NCI-H2227 (cell line): ENCODE measurements around the gene GPT2.
"Not testable (repeated sequence)": the region's sequence is repeated elsewhere in the genome, so short reads cannot be mapped to it uniquely, and the experiment has no call there.

ENCODE experiments used
- DNase-seq: peaks from one replicate; lab custom pipeline; 2025; ENCODE audit not compliant: unreplicated experiment; lab: John Stamatoyannopoulos, UW

The GPT2 gene

GRCh38 chr16:46862555-46863447 is 21.4 kb upstream of the GPT2 start:
- DNase-seq: no peak

DNA sequence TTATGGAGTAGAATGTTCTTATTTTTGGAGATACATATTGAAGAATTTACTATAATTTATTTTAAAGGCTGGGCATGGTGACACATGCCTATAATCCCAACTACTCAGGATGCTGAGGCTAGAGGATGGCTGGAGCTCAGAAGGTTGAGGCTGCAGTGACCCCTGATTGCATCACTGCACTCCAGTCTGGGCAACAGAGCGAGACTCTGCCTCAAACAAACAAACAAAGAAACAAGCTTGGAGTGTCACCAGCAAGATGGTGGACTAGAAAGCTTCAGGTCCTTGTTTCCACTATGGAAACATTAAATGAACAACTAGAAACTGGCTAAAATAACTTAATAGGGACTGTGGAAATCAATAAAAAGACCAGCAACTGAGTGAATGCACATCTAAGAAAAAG is 17.9 kb upstream of the GPT2 start:
- DNase-seq: no peak

DNA sequence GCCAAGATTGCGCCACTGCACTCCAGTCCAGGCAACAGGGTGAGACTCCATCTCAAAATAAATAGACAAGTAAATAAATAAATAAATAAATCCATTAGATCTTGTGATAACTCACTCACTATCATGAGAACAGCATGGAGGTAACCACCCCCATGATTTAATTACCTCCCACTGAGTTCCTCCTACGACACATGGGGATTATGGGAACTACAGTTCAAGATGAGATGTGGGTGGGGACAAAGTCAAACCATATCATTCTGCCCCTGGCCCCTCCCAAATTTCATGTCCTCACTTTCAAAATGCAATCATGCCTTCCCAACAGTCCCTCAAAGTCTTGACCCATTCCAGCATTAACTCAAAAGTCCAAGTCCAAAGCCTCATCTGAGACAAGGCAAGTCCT is 16.7 kb upstream of the GPT2 start:
- not testable (repeated sequence) for DNase-seq

- not testable (repeated sequence) for DNase-seq
These were observed 15.3 kb upstream of the GPT2 start for GRCh38 chr16:46868891-46869290.

DNA sequence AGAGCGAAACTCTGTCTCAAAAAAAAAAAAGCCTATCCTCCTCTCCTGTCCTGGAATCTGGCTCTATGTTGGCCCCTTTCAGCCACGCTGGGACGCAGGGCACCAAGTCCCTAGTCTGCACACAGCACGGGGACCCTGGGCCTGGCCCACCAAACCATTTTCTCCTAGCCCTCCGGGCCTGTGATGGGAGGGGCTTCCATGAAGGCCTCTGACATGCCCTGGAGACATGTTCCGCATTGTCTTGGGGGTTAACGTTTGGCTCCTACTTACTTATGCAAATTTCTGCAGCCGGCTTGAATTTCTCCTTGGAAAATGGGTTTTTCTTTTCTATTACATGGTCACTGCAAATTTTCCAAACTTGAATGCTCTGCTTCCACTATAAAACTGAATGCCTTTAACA is 12.6 kb upstream of the GPT2 start:
- DNase-seq: no peak

DNA sequence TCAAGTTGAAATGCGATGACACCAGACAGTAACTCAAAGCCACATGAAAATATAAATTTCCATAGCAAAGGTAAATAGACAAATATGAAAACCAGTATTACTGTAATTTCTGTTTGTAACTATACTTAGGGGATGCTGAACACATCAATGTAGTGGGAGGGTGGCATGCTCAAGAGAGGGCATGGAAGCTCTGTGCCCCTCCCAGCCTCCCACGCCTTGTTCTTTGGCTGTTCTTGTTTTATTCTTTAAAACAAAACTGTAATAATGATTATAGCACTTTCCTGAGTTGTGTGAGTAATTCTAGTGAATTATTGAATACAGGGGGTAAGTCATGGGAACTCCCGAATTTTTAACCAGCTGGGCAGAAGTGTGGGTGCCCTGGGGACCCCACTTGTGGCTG is 11.0 kb upstream of the GPT2 start:
- DNase-seq: no peak

GRCh38 chr16:46875243-46875642 is 8.9 kb upstream of the GPT2 start:
- DNase-seq: no peak

- no peak for DNase-seq
These were observed 1.7 kb upstream of the GPT2 start for GRCh38 chr16:46882304-46882939.

- DNase-seq: no peak
These were observed 1.2 kb upstream of the GPT2 start for GRCh38 chr16:46882940-46883307.

DNA sequence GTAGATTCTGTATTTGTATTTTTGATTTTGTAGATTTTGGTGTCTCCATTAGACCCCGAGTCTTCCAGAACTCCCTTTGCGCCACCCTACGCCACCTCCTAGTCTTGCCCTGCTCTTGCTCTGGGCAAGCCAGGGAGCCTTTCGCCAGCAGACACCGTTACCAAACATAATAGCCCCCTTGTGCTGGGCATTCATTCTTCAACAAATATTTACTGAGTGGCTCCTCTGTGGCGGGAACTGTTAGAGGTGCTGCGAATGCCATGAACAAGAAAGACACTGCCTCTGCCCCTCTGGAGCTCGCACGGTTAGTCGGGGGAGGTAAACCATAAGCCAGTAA is 841 bp upstream of the GPT2 start:
- DNase-seq: no peak

DNA sequence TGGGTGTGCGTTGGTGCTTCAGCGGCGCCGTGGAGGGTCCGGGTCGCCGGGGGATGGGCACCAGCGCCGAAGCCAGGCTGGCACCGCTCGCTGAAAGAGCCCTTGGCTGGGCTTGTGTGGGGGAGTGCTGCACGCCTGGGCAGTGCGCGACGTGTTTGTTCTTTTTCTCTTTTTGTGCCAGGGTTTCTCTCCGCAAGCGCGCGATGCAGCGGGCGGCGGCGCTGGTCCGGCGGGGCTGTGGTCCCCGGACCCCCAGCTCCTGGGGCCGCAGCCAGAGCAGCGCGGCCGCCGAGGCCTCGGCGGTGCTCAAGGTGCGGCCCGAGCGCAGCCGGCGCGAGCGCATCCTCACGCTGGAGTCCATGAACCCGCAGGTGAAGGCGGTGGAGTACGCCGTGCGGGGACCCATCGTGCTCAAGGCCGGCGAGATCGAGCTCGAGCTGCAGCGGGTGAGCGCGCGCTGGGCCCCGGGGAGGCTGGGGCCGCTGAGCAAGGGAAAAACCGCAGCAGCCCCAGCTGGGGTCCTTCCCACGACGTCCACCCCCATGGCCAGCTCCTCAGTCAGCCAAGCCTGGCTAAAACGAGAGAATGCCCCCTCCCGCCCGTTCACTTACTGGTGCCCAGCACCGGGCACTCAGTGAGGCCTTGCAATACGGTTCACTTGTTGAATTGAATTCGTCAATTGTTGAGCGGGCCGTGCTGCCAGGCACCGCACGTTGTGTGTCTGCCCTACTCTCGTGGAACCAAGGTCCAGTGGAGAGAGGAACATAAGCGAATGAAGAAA is 541 bp downstream of the GPT2 start:
- DNase-seq: peak; percentile 37

GRCh38 chr16:46885960-46886763 is 2.0 kb downstream of the GPT2 start:
- DNase-seq: no peak

DNA sequence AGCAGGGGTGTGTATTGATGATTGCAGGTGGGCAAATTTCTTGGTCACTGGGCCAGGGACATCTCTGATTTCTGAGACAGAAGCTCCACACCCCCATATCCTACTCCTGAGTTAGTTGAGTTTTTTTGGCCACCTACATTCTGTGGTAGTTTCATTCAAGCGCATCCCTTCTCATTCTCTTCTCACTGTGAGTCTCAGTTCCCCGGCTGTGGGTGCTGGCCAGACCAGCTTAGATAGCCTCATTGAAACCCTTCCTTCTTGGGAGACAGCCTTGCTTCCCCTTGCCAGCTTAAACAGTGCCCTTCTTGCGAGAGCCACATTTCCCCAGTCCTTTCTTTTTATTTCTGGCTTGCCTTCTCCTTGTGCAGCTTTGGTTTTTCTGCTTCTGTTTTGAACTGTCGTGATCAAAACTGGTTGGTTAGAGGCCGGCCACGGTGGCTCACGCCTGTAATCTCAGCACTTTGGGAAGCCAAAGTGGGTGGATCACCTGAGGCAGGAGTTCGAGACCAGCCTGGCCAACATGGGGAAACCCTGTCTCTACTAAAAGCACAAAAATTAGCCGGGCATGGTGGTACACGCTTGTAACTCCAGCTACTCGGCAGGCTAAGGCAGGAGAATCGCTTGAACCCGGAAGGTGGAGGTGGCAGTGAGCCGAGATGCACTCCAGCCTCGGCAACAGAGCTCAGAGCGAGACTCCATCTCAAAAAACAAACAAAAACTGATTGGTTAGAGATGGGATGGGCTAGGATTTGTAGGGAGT is 2.8 kb downstream of the GPT2 start:
- no peak for DNase-seq

DNA sequence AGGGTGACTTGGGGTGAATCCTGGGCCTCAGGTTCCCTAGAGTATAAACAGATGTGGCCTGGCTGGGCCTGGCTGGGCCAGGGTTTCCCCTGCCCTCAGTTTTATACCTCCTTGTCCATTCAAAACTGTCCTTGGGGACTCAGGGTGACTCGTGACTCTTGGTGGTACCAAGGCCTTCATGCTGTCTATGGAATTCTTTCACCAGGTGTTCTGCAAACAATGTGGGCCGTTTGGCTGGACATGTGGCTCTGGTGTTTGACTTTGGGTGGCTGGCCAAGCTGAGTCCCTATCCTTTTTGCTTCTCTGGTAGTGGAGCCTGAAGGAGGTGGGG is 3.3 kb downstream of the GPT2 start:
- DNase-seq: no peak

DNA sequence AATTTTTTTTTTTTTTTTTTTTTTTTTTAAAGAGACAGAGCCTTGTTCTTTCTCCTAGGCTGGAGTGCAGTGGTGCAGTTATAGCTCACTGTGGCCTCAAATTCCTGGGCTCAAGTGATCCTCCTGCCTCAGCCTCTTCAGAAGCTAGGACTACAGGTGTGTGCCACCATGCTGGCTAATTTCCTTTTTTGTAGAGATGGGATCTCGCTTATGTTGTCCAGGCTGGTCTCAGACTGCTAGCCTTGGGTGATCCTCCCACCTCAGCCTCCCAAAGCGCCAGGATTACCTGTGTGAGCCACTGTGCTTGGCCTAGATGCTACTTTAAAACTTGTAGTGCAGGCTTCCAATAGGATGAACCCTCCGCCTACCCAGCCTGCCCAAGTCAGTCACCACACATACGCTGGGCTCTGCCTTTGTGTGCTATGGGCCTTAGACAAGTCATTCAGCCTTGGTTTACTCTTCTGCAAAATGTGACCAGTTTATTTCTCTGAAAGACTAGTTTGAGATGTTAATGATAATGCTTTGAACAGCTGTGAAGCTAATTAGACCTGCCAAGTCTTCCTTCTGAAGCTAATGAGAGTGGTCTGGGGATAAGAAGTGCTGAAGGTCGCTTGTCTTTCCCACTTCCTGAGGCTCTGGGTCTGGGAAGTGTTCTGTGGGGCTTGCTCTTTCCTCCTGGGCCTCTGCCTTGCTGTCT is 5.2 kb downstream of the GPT2 start:
- no peak for DNase-seq

GRCh38 chr16:46889942-46890300 is 5.8 kb downstream of the GPT2 start:
- no peak for DNase-seq

GRCh38 chr16:46891910-46892309 is 7.7 kb downstream of the GPT2 start:
- no peak for DNase-seq

DNA sequence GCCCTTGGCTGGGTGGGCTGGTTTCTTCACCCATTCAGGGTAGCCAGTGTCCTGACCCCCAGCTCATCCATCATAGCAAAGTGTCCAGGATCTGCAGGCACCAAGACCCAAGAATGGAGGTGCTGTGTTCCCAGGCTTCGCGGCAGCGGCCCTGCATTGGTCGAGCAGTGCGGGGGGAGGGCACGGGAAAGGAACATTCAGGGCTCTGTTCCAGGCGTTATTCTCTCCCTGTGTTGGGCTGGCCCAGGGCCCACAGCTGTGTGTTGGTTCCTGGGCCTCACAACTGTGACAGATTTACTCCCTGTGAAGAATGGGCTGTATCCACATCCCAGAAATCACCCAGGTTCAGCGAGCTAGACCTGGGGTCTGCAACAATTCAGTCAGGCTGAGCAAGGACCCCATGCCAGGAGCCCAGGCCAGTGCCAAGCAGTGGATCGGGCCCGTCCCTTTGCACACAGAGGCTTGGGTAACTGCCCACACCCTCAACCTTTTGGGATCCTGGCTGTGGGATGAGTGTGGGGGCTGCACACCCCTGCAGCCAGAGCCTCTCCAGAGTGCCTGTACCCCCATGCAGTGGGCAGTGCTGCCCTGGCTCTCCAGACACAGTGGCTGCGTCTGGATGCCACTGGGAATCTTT is 10.0 kb downstream of the GPT2 start:
- no peak for DNase-seq
